Cardiac fibroblast (primary cell): ENCODE results near the gene CDYL2.

Experiments used
- DNase-seq, 2 donors: peaks; one replicate each; pipeline versions ENCODE4 v3.0.0 to v3.0.0-alpha.2; 2010; ENCODE audit warnings: low read depth in 2 of 2
- H3K4me3 ChIP-seq, 2 donors: replicated peaks in 1 of 2; 1 replicate in 1 of 2; 2 replicates in 1 of 2; pipeline ENCODE4 v1.5.1; 2011; ENCODE audit warnings: low read depth in 2 of 2, low read length in 2 of 2, mild to moderate bottlenecking in 2 of 2, moderate library complexity in 1 of 2
- TF ChIP-seq, protein P1 (sequence below): IDR thresholded peaks from one replicate; pipeline ENCODE4 v1.5.1; 2011; ENCODE audit warnings: low read depth, mild to moderate bottlenecking, low read length, inconsistent platforms

Gene CDYL2

DNA sequence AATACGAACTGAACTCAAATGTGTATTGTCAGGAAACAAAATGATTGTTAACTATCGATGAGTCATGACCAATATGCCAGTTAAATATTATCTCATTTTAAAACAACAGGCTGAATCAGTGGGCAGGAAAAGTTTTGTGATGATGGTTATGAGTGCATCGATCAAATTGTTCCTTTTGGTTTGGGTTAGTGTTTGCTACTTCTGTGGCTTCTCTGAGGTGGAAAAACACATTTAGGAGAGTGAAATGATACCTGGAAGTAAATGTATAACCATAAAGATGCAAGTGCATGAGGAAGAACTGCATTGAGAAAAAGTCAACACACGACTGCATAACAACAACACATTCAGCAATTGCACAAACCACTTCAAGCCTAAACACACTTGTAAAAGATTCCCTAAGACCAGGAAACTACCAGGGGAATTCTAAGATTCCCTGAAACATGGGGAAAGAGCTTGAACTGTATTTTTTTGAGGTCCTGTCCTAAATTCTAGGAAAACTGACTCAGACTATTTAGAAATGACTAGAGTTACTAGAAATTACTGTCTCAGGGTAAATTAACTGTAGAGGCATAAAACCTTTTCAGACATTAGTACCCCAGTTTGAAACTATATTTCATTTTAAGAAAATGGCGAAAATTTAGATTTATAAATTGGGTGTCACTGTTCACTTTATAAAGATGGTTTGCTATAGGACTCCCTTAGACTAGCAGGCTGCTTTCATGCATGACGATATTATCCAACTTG, 44.8 kb downstream of the CDYL2 start:
- TF ChIP-seq, protein P1, sequence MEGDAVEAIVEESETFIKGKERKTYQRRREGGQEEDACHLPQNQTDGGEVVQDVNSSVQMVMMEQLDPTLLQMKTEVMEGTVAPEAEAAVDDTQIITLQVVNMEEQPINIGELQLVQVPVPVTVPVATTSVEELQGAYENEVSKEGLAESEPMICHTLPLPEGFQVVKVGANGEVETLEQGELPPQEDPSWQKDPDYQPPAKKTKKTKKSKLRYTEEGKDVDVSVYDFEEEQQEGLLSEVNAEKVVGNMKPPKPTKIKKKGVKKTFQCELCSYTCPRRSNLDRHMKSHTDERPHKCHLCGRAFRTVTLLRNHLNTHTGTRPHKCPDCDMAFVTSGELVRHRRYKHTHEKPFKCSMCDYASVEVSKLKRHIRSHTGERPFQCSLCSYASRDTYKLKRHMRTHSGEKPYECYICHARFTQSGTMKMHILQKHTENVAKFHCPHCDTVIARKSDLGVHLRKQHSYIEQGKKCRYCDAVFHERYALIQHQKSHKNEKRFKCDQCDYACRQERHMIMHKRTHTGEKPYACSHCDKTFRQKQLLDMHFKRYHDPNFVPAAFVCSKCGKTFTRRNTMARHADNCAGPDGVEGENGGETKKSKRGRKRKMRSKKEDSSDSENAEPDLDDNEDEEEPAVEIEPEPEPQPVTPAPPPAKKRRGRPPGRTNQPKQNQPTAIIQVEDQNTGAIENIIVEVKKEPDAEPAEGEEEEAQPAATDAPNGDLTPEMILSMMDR: no peak
- no peak overlapping the region for H3K4me3 ChIP-seq
- DNase-seq: peak in 1 of 2 donors; percentile 24

DNA sequence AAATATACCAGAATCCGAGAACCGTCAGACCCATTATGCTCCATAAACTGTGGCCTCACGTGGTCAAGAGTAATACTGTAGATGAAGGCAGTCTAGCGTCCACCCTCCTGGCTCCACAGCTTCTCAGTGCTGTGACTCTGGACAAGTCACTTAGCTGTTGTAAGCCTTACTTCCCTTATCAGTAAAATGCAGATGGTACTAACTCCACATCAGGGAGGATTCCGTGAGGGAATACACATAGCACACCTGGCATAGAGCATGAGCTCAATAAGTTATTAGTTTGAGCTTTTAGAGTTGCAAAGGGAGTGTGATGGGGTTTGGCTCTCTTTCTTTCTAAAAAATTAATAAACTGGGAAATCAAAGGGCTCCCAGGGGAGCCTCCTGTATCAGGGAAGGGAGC, 49.9 kb downstream of the CDYL2 start:
- TF ChIP-seq, protein P1: no peak
- DNase-seq: no peak
- H3K4me3 ChIP-seq: no peak overlapping the region

DNA sequence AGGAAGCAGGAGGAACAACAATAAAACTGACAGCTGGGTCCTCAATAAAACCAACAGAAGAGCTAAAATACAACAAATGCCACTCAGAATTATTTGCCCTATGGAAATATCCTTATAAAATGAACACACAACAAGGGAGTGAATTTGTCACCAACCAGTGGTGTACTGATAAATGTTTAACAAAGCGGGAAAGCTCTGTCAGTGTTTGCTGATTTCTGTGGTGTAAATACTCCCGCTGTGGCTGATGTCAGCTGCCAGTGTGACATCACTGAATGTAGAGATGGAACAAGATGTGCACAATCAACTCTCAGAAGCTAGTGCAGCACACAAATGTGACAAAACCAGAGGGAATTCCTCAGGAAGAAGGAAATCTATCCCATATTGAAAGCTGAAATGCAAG, 51.9 kb downstream of the CDYL2 start:
- TF ChIP-seq, protein P1: no peak
- no peak overlapping the region for H3K4me3 ChIP-seq
- no peak for DNase-seq

DNA sequence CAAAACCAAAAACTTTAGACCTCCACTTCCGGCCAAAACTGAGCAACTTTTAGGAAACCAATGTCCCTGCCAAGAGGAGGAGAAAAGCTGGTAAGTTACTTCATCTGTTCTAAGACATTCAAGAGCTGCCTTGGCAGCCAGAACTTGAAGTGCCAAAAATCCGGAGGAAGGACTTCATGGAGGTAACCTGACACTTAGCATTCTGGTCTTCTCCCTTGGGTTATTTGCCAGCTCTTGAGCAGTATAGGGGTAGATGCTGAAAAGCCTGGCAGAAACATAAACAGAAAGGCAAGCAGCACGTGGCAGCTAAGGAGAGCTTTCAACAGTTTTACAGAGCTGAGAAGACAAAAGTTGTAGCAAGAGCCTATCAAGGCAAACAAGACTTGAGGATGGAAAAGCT, 53.2 kb downstream of the CDYL2 start:
- TF ChIP-seq, protein P1: no peak
- peak overlapping the region in 1 of 2 donors; percentile 9 for H3K4me3 ChIP-seq
- peak; percentile 70 to 90 for DNase-seq

DNA sequence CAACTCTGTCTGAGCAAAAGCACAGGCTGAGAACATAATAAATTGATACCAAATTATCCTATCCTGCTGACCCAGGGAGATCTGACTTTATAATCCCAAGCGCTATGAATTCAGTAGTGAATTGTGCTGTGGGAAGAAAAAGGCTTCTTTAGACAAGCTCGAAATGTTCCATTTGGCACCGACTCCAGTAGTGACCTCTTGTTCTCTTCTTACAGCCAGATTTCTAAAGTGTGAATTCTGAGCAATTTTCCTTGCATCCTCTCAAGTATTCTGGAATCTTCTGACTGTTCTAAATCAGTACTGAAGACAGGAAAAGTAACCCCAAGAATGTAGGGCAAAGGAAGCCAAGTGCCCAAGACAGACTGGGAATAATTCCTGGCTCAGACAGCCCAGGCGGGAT, 58.2 kb downstream of the CDYL2 start:
- TF ChIP-seq, protein P1: no peak
- no peak overlapping the region for H3K4me3 ChIP-seq
- peak in 1 of 2 donors; percentile 42 for DNase-seq

DNA sequence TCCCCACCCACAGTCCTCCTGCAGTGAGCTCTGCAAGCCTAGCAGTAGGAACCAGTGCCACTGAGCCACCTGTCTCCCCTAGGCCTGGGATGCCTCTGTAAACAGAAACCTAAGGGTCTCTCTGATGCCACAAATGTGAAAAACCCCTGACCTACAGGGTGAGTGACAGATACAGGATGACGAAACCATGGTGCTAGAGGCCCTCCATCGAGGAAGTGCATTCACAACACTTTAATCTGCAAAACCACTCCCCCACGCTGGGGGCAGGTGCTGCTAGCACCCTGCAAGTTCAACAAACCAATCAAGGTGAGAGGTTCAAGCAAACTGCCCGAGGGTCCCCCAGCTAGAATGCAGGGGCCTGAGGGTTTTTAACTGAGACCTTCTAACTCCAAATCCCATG, 59.5 kb downstream of the CDYL2 start:
- TF ChIP-seq, protein P1: no peak
- no peak overlapping the region for H3K4me3 ChIP-seq
- DNase-seq: no peak

DNA sequence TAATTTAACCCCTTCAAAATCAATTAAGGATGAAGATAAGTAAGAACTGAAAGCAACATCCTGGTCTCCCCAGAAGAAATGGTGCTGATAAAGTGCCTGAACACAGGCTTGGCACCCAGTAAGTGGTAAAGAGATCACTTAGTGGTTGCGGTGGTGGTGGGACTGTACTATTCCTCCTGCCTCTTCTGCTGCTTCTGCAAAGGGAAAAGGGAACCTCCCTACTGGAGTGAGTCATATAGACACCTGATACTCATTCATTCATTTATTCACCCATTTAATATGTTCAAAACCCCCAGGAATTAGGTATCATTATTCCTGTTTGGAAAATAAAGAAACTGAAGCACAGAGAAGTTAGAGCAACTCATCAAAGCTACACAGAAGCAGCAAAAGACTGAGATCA, 60.6 kb downstream of the CDYL2 start:
- TF ChIP-seq, protein P1: no peak
- DNase-seq: no peak
- no peak overlapping the region for H3K4me3 ChIP-seq
